Endothelial cell of umbilical vein (primary cell): ENCODE measurements around the gene CATSPER4.

Experiments used
- CTCF ChIP-seq, 2 donors: IDR thresholded peaks; 1 replicate in 1 of 2; 2 replicates in 1 of 2; pipeline ENCODE4 v1.5.1; 2011; ENCODE audit warnings: low read length in 2 of 2, mild to moderate bottlenecking in 2 of 2, moderate library complexity in 2 of 2, control low read depth in 1 of 2, inconsistent platforms in 1 of 2, low read depth in 1 of 2; ENCODE audit not compliant: insufficient read depth in 1 of 2; ENCODE audit errors: extremely low read depth in 1 of 2
- EZH2 ChIP-seq: IDR thresholded peaks from 2 replicates; pipeline ENCODE4 v1.6.1; 2012; ENCODE audit warnings: borderline replicate concordance, low read depth, mild to moderate bottlenecking, moderate library complexity, low read length, inconsistent platforms; ENCODE audit not compliant: severe bottlenecking
- JUN ChIP-seq: IDR thresholded peaks from 2 replicates; pipeline ENCODE4 v1.6.1; 2011; ENCODE audit warnings: borderline replicate concordance, low read depth; ENCODE audit not compliant: insufficient read length, insufficient read depth
- MAX ChIP-seq: IDR thresholded peaks from 2 replicates; pipeline ENCODE4 v1.6.1; 2011; ENCODE audit not compliant: insufficient read depth, insufficient read length
- POLR2A ChIP-seq: IDR thresholded peaks from 2 replicates; pipeline ENCODE4 v1.6.1; 2012; ENCODE audit warnings: low read depth, mild to moderate bottlenecking, control low read depth, low read length
- POLR2AphosphoS5 ChIP-seq: IDR thresholded peaks from 2 replicates; pipeline ENCODE4 v1.6.1; 2012; ENCODE audit warnings: low read depth, mild to moderate bottlenecking, control low read depth, low read length, moderate library complexity; ENCODE audit not compliant: insufficient read depth

GRCh38 chr1:26221094-26221493 lies 30.7 kb downstream of the CATSPER4 start:
- no peak for TF ChIP-seq POLR2A
- no peak for TF ChIP-seq CTCF (IDR thresholded peaks at IDR 0.05; ENCODE audit: extremely low read depth in 1 of 2, insufficient read depth in 1 of 2, low read depth in 1 of 2, low read length in 2 of 2)
- no peak for TF ChIP-seq EZH2
- TF ChIP-seq MAX: no peak
- no peak for TF ChIP-seq POLR2AphosphoS5
- TF ChIP-seq JUN: no peak
